ENCODE measurements around the gene CLCC1. TPM values are rescaled to one million over a fixed set of nuclear protein-coding genes. Genes with fewer than 3 reads are reported as not detected.
A peak's percentile ranks its signal among the peaks of the same experiment; 100 is the strongest.
"Not testable (repeated sequence)": the region's sequence is repeated elsewhere in the genome, so short reads cannot be mapped to it uniquely, and the experiment has no call there.

The CLCC1 gene, protein sequence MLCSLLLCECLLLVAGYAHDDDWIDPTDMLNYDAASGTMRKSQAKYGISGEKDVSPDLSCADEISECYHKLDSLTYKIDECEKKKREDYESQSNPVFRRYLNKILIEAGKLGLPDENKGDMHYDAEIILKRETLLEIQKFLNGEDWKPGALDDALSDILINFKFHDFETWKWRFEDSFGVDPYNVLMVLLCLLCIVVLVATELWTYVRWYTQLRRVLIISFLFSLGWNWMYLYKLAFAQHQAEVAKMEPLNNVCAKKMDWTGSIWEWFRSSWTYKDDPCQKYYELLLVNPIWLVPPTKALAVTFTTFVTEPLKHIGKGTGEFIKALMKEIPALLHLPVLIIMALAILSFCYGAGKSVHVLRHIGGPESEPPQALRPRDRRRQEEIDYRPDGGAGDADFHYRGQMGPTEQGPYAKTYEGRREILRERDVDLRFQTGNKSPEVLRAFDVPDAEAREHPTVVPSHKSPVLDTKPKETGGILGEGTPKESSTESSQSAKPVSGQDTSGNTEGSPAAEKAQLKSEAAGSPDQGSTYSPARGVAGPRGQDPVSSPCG
- 10 to 100 TPM; 20.7 to 22.1 TPM for total RNA-seq
- long read RNA-seq, full-length matches to known transcripts = 10 of 36 reads
- long read RNA-seq, partial matches to known transcripts = 2 of 36 reads
- long read RNA-seq, other reads (novel, unspliced or antisense) = 24 of 36 reads

- ATAC-seq (peak; percentile 91), DNase-seq (peak; percentile 95)
- intact Hi-C loops (cut with DNase I, micrococcal nuclease) = no loop called here
These were observed at the start of gene CLCC1 for GRCh38 chr1:108963052-108963686. Gene CLCC1 (minus strand): TSS chr1:108963484. CDS start chr1:108950437, 13,047 bp downstream.

- no peak for DNase-seq
- intact Hi-C loops (cut with DNase I, micrococcal nuclease) = no loop called here
- ATAC-seq = no peak
These were observed 48.1 kb upstream of the CLCC1 start for GRCh38 chr1:109011335-109011734.

DNA sequence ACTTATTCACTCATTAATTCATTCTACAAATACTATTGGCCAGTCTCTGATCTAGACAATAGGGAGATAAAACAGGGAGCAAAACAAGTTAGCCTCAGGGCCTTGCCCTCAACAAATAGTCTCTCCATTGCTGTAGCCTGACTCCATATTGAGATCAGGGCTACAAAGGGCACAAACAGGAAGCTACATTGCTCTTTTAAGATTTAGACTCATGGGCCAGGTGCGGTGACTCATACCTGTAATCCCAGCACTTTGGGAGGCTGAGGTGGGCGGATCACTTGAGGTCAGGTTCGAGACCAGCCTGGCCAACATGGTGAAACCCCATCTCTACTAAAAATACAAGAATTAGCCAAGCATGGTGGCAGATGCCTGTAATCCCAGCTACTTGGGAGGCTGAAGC lies 33.3 kb upstream of the CLCC1 start:
- ATAC-seq; intact Hi-C loops (cut with DNase I, micrococcal nuclease); DNase-seq: not testable (repeated sequence)

- intact Hi-C loops (cut with DNase I, micrococcal nuclease) = no loop called here
- no peak for DNase-seq
- ATAC-seq = no peak
These were observed 19.8 kb upstream of the CLCC1 start for GRCh38 chr1:108983114-108983513.

- ATAC-seq (no peak), DNase-seq (no peak)
- intact Hi-C loops (cut with DNase I, micrococcal nuclease) = no loop called here
These were observed 13.4 kb upstream of the CLCC1 start for GRCh38 chr1:108976658-108977057.

GRCh38 chr1:108972951-108973350 lies 9.7 kb upstream of the CLCC1 start:
- intact Hi-C loops (cut with DNase I, micrococcal nuclease) = no loop called here
- ATAC-seq (no peak), DNase-seq (no peak)

DNA sequence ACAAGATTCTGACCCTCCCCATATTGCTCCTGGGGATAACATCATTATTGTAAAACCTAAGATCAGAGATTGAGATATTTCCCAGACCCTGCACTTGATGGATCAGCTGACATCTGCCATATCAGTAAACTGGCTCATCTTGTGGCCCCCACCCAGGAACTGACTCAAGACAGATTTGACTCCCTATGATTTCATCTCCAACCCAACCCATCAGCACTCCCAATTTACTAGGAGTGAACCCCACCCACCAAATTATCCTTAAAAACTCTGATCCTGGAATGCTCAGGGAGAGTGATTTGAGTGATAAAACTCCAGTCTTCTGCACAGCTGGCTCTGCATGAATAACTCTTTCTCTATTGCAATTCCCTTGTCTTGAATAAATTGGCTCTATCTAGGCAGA lies 6.1 kb upstream of the CLCC1 start:
- intact Hi-C loops (cut with DNase I, micrococcal nuclease) = no loop called here
- DNase-seq = no peak
- no peak for ATAC-seq

DNA sequence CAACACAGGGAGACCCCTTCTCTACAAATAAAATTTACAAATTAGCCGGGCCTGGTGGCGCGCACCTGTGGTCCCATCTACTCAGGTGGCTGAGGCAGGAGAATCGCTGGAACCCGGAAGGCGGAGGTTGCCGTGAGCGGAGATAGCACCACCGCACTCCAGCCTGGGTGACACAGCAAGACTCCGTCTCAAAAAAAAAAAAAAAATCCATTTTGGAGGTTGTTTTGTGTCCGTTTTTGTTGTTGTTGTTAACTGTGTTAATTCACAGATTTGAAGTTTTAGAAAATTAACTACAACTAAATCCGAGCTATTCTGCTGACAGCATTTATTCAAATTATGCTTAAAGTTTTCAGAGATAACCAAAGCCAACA lies 618 bp downstream of the CLCC1 start:
- peak; percentile 57 for ATAC-seq
- DNase-seq = peak; percentile 50 to 71
- intact Hi-C loops (cut with DNase I, micrococcal nuclease) = no loop called here

- intact Hi-C loops (cut with DNase I, micrococcal nuclease) = no loop called here
- DNase-seq (peak in 1 of 2 donors; percentile 25), ATAC-seq (peak; percentile 18)
These were observed 1.4 kb downstream of the CLCC1 start for GRCh38 chr1:108961752-108962486.

- no peak for ATAC-seq
- DNase-seq = no peak
- intact Hi-C loops (cut with DNase I, micrococcal nuclease) = no loop called here
These were observed 2.1 kb downstream of the CLCC1 start for GRCh38 chr1:108961198-108961597.

DNA sequence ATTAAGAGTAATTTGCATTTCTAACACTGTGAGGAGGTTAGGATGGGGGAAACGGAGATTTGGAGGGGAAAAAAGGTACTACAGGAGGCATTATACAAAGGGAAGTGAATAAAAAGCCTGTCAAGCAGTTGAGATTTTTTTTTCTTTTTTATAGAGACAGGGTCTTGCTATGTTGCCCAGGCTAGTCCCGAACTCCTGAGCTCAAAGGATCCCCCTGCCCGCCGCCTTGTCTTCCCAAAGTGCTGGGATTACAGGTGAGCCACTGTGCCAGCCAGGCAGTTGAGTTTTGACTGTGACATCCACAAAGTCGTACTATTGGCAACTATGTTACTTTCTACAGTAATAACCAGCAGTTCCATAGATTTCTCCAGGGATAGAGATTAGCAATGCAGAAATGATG lies 2.6 kb downstream of the CLCC1 start:
- no peak for ATAC-seq
- DNase-seq = no peak
- intact Hi-C loops (cut with DNase I, micrococcal nuclease) = no loop called here

DNA sequence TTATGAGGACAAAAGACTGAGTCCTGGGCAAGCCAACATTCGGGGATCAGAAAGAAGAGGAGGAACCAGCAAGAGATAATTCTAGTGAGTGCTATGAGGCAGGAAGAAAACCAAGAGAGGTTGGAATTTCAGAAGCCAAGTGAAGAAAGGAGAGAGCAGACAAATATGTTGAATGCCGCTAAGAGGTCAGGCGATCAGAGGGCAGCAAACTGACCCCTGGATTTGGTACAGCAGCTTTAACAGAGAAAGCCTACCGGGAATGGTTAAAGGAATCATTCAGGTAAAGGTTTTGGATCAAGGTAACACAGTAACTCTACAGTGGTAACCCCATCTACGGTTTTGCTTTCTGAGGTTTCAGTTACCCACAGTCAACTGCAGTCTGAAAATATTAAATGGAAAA lies 5.4 kb downstream of the CLCC1 start:
- ATAC-seq (no peak), DNase-seq (no peak)
- intact Hi-C loops (cut with DNase I, micrococcal nuclease) = no loop called here

DNA sequence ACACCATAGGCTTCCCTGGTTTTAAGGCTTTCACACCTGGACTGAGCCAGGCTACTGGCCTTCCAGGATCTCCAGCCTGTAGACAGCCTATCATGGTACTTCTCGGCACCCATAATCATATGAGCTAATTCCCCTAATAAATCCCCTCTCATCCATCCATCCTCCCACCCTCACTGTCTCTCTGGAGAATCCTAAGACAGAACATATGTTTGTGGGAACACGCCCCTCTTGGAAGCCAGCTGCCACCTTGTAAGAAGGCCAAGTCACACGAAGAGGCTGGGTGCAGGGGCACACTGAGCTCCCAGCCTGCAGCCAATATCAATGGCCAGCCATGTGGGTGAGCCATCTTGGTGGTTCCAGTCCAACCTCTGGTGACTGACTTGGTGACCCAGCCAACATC lies 7.4 kb downstream of the CLCC1 start:
- ATAC-seq = no peak
- DNase-seq = no peak
- intact Hi-C loops (cut with DNase I, micrococcal nuclease) = no loop called here

GRCh38 chr1:108955111-108955510 lies 8.2 kb downstream of the CLCC1 start:
- no peak for ATAC-seq
- DNase-seq = no peak
- intact Hi-C loops (cut with DNase I, micrococcal nuclease) = no loop called here

DNA sequence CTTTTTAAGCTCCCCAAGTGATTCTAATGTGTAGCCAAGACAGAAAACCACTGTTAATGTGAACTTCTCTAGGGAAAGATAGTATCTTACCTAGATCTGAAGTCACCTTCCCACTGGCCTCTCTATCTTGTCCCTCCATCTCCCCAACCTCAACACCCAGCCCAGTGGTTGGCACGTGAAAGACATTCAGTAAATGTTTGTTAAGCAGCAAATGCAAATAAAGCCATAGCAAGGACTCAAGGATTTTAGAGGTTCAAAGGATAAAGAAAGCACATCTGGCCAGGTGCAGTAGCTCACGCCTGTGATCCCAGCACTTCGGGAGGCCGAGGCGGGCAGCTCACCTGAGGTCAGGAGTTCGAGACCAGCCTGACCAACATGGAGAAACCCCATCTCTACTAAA lies 9.8 kb downstream of the CLCC1 start:
- DNase-seq (no peak), ATAC-seq (no peak)
- intact Hi-C loops (cut with DNase I, micrococcal nuclease) = no loop called here

- intact Hi-C loops (cut with DNase I, micrococcal nuclease) = no loop called here
- ATAC-seq (no peak), DNase-seq (no peak)
These were observed 12.0 kb downstream of the CLCC1 start for GRCh38 chr1:108951242-108951641.

- intact Hi-C loops (cut with DNase I, micrococcal nuclease) = no loop called here
- ATAC-seq (no peak), DNase-seq (no peak)
These were observed 14.2 kb downstream of the CLCC1 start for GRCh38 chr1:108949044-108949443.

GRCh38 chr1:108947871-108948525 lies 15.3 kb downstream of the CLCC1 start:
- DNase-seq (no peak), ATAC-seq (no peak)
- intact Hi-C loops (cut with DNase I, micrococcal nuclease) = no loop called here

GRCh38 chr1:108936170-108936569 lies 27.1 kb downstream of the CLCC1 start:
- no peak for ATAC-seq
- intact Hi-C loops (cut with DNase I, micrococcal nuclease) = no loop called here

More at GRCh38 chr1:108936170-108936569, 27.1 kb downstream of the CLCC1 start:
- no peak for DNase-seq
